ENCODE results near the gene IGSF10.

The IGSF10 gene

GRCh38 chr3:151459358-151459757 is 1.5 kb downstream of the IGSF10 start:
- no peak for DNase-seq

- no peak for DNase-seq
Measured at GRCh38 chr3:151456065-151456464, 4.8 kb downstream of the IGSF10 start.

- no peak for DNase-seq
Measured at GRCh38 chr3:151452841-151453240, 8.0 kb downstream of the IGSF10 start.

- no peak for DNase-seq
Measured at GRCh38 chr3:151452368-151452767, 8.5 kb downstream of the IGSF10 start.

- DNase-seq = no peak
Measured at GRCh38 chr3:151446002-151446340, 14.9 kb downstream of the IGSF10 start.

- no peak for DNase-seq
Measured at GRCh38 chr3:151445273-151446001, 15.4 kb downstream of the IGSF10 start.

GRCh38 chr3:151443583-151443982 is 17.3 kb downstream of the IGSF10 start:
- DNase-seq = no peak

GRCh38 chr3:151440940-151441339 is 19.9 kb downstream of the IGSF10 start:
- no peak for DNase-seq

GRCh38 chr3:151439652-151440125 is 21.2 kb downstream of the IGSF10 start:
- DNase-seq = peak; percentile 69

GRCh38 chr3:151437906-151438305 is 23.0 kb downstream of the IGSF10 start:
- DNase-seq = no peak

GRCh38 chr3:151436675-151437446 is 24.0 kb downstream of the IGSF10 start:
- DNase-seq = no peak

GRCh38 chr3:151434151-151434890 is 26.5 kb downstream of the IGSF10 start:
- no peak for DNase-seq

GRCh38 chr3:151432616-151433372 is 28.1 kb downstream of the IGSF10 start:
- DNase-seq = no peak

- DNase-seq = no peak
Measured at GRCh38 chr3:151431940-151432339, 28.9 kb downstream of the IGSF10 start.

GRCh38 chr3:151430821-151431484 is 29.9 kb downstream of the IGSF10 start:
- no peak for DNase-seq

GRCh38 chr3:151428386-151428785 is 32.5 kb downstream of the IGSF10 start:
- no peak for DNase-seq

- DNase-seq = no peak
Measured at GRCh38 chr3:151426341-151426657, 34.6 kb downstream of the IGSF10 start.

- DNase-seq = no peak
Measured at GRCh38 chr3:151425627-151426340, 35.1 kb downstream of the IGSF10 start.

GRCh38 chr3:151423091-151423490 is 37.8 kb downstream of the IGSF10 start:
- DNase-seq = no peak

GRCh38 chr3:151421938-151422337 is 38.9 kb downstream of the IGSF10 start:
- no peak for DNase-seq

- DNase-seq = no peak
Measured at GRCh38 chr3:151419806-151420205, 41.1 kb downstream of the IGSF10 start.

- no peak for DNase-seq
Measured at GRCh38 chr3:151415289-151415688, 45.6 kb downstream of the IGSF10 start.

Measured in NCI-H510A treated with DMSO at 0.1 percent for 48 hours (cell line).